Superior temporal gyrus (tissue), 1 donor: ENCODE results near the gene CDH13.

ENCODE experiments used
- DNase-seq: peaks from one replicate; pipeline ENCODE4 v3.0.0-alpha.2; 2016; ENCODE audit errors: extremely low spot score

The CDH13 gene

DNA sequence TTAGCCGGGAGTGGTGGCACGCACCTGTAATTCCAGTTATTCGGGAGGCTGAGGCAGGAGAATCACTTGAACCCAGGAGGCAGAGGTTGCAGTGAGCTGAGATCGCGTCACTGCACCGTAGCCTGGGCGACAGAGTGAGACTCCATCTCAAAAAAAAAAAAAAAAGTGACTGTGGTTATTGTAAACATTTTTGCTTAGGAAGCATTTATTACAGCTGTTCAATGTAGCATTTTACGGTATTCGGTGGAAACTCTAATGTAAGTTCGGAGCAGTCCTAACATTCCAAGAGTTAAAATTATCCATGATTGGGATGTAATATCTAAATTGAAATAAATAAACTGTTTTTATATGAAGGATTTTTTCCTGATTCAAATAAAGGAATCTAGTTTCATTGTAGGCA lies 926.2 kb downstream of the CDH13 start:
- no peak for DNase-seq

DNA sequence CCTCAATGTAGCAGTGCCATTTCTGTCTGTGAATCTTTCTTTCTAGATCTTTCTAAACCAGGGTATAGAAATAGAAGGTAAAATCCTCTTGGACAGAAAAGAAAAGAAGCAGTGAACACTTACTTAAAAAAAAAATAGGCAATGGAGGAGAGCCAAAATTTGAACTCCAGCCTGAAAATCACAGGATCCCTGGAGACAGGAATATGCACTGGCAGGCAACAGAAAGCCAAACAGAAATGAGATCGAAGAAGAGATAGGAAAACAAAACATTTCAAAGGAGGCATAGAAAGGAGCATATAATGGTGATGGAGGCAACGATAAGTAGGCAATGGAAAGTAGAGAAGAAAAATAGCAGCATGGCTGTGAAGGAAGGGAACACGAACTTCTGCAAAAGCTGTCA lies 927.3 kb downstream of the CDH13 start:
- DNase-seq = no peak

DNA sequence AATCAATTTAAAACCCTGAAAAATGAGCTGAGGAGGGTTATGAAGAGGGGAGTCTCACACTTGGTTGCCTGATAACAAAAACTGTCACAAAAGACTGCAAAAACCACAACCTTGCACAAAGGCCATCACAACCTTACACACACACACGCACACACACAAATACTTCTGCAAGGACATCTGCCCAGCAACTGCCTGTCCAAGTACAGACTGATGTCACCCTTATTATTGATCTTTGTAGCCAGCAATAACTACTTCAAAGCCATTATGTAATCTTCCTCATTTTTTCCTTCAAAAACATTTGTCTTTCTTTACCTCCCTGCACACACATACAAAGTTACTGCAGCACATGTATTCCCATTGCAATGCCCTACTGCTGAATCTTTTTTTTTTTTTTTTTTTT lies 927.8 kb downstream of the CDH13 start:
- no peak for DNase-seq

DNA sequence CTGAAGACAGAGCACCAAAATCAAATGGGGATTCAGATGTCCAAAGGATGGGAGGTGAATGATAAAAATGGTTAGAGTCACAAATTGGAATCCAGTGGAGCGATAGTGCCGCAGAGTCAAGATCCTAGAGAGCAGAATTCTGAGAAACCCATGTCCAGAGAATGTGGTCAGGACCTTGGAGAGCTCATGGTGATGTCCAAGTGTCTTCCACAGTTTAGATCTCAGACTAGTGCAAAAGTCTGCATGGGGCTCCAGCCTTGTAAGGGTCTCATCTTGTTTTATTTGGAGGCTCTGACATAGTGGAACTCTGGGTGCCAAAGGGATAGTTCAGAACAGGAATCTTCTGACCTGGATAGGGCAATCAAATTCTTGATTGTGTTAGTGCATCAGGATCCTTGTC lies 935.1 kb downstream of the CDH13 start:
- no peak for DNase-seq

DNA sequence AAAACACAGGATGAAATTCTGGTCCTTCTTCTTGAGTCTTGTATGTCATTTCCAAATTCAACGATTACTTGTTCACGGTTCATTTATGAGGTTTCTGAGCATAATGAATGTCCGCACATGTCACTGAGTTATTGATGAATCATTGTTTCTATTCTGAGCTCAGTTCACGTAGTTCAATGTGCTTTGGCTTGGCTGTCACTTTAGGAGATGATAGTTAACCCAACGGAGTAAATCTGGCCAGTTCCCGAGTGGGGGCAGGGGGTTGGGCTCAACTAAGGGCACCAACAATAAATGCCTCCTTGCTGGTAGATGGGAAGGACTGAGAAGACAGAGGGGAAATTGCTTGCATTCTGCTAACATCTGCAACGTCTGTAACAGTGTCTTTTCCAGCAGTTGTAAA lies 941.6 kb downstream of the CDH13 start:
- no peak for DNase-seq

DNA sequence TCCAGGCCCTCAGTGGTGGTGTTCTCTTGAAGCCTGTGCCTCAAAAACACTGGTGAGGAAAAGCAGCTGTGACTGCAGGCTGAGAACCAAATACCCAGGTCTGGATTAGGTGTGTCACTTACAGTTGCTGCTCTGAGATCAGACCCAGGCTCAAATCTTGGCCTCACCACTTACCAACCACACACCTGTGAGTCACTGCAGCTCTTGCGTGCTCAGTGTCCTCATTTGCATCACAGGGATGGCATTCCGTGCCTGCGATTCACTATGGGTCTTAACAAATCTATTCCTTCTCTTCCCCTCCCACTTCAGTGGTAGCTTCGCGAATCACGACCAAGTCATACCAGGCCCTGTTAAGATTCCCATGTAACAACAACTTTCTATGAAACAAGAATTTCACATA lies 947.6 kb downstream of the CDH13 start:
- DNase-seq = no peak

DNA sequence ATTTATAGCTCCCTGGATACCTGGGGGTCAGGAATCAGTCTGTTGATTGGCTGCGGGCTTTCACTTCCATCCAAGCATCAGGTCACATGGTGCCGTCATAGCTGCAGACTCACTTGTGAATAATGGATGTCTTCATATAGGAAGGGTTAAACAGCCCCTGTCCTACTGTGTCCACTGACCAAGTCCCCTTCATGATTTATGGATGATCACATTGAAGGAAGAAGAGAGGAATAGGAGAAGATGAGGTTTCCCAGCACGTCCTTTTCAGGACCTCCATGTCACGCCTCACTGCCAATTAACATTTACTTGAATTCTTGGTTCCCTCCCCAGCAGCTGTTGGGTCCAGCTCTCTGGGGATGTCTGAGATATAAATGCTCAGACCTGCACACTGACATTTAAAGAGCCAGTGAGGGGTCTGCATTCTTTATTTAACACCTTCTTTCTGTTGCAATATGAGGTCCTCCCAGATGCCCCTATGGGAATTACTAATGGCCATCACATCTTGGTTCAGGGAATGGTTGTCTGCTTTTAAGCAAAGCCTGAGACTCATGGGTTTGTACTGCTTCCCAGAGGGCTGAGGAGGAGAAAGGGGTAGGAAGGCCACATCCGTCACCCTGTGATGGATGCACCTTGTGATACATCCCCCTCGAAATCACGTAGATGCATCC lies 950.4 kb downstream of the CDH13 start:
- no peak for DNase-seq

DNA sequence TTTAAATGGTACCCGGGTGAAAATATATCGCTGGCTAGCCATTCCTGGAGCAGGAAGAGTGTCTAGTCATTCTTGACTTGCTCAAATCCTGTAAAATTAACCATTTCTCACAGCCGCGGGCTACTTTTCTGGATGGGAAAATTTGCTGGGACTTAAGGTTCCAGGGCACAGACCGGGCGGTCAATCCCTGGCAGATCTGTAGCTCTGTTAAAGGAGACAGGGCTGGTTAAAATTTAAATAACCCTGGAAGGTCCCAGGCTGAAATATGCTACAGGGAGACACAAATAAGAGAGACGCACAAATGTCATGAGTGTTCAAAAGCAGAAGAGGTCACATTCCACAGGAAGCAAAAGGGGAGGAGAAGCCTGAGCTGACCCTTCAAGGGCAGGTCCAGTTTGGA lies 951.4 kb downstream of the CDH13 start:
- DNase-seq = no peak

DNA sequence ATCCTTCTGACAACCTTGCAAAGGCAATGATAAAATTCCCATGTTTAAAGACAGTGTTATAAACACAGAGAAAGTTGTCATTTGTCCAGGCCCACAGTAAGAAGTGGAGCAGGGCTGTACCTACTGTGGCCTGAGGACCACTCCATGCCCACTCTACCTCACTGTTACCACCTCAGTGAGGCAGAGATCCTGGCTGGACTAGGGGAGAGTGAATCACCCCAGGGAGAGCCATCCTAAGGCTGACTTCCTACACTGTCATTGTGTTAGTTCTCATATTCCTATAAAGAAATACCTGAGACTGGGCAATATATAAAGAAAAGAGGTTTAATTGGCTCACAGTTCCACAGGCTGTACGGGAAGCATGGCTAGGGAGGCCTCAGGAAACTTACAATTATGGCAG lies 952.3 kb downstream of the CDH13 start:
- DNase-seq = no peak

DNA sequence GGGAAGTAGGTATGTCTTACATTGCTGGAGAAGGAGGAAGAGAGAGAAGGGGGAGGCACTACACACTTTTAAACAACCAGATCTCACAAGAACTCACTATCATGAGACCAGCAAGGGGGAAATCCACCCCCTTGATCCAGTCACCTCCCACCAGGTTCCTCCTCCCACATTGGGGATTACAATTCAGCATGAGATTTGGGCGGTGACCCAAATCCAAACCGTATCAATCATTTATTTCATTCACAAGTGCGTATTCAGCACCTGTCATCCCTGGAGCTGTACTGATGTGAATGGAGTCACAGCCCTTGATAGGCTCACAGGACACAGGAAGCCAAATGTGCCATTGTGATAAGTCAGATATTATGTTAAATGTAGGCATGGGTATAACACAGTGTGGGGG lies 952.7 kb downstream of the CDH13 start:
- no peak for DNase-seq

DNA sequence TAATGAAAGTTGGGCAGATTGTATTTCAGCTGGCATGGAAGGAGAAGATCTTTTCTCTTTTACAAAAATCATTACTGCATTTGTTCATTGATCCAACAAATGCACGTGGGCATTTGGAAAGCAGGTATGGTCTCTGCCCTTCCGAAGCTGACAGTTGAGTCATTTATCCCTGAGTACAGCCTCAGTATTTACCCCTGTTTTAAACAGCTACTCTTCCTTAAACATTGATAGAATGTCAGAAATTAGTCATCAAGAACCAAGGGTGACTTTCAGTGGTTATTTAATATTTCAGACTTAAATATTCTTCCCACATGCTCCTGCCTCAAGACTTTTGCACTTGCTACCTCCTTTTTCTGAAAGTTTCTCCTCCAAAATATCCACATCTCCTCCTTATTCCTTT lies 954.3 kb downstream of the CDH13 start:
- DNase-seq = no peak

DNA sequence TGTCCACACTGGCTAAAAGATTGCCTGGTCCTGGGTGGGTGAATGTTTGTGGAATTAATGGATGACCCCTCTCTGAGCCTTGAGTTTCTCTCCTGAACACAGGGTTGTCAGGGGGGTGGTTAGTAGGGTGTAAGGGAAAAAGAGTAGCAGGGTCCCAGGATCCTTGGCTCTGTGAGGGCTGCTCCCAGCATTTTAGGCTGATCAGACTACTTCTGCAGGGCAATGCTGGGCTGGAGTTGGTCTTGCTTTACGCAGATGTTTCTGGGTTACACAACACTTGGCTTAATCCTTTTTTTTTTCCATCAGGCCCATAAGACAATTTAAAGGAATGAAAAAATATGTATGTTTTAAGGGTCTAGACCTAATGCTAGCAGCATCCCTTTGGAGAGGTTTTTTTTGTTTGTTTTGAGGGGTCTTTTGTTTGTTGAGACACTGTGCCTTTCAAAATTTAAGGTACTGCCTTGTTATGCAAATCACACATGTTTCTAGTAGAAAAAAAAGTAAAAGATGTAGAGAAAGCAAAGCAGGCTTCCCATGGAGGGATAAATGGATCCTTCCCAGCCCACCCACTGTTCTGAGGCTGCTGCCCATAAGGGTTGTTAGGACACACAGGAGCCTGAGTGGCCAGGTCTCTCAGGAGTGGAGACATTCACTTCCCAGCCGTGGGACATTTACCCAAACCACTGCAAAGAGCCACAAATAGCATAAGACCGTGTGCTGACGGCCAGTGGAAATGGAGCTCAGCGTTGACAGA lies 955.4 kb downstream of the CDH13 start:
- DNase-seq = no peak

DNA sequence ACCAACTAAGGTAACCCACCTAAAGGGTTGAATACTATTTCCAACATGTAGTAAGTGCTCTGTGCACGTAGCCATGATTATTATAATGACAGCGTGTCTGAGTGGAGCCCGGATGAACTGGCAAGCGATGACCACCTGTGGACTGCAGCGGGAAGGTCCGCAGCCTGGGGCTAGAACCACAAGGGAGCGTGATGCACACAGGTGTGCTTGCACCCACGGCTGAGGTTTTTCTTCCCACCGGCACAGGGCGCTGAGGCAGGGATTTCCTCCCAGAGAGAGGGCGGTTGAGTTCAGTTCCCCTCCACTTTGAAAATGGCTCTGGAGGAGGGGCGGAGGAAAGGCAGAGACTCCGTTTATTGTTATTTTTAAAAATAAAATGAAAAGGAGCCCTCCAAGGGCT lies 959.3 kb downstream of the CDH13 start:
- DNase-seq = no peak

DNA sequence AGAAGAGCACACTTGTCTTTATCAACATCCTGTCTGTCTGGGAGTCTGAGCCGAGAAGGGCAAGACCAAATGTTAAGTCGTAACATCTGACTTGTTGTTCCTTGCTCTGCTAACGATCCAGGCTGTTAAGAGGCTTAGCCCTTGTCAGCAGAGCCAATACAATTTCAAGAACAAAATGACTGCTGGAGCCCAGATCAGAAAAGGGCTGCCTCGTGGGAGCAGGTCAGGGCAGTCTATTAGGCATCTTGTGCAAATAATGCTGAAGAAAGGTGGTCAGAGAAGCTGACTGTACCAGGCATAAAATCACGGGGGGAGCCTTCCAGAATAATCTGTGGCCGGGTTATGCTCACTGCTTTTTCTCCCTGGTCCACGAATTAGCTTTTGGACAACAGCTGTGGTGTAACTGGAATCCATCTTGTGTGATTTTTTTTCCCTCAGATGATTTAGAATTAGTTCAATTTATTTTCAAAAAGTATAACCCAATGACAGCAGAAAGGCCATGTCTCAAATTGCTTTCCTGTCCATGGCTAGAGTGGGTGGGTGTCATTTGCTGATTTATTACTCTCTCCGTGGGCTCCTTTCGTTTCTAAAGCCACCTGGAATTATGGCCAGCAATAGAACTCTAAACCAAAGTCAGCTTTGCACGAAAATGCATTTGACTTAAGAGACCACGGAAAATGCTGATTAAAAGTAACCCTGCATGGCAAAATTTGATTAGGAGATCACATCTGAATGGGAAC lies 959.9 kb downstream of the CDH13 start:
- DNase-seq = no peak

DNA sequence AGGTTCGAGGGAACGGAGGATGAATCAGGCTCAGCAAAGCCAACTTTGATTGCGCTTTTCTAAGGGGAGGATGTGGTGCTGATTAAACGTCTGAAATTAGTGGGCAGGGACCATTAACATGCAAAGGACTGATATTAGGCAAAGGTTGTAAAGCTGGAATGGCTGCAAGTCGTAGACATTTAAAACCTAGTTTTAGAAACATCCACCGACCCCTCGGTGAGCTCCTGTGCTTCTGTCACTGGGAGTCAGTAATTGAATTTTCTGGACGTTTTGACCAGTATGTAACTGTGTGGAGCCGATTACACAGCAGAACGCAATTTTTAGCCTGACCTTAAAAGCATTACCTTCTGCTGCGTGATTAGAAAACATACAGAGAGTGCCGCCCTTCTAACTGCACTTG lies 960.4 kb downstream of the CDH13 start:
- no peak for DNase-seq

DNA sequence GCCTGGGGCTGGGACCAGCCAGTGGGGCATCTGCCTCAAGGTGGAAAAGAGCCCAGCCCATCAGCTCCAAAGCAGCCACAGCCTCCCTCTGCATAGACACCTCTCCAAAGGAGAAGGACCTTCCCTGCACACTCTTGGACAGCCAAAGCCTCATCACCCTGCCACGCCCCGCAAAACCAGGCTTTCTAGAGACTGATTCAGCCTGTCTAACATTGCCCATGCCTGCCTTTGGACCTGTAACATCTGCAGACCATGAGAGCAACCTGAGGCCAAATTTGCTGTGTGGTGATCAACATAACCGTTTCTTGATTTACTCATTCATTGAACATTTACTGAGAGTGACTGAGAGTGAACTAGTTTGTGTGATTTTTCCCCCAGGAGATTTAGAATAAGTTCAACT lies 961.3 kb downstream of the CDH13 start:
- DNase-seq = no peak

DNA sequence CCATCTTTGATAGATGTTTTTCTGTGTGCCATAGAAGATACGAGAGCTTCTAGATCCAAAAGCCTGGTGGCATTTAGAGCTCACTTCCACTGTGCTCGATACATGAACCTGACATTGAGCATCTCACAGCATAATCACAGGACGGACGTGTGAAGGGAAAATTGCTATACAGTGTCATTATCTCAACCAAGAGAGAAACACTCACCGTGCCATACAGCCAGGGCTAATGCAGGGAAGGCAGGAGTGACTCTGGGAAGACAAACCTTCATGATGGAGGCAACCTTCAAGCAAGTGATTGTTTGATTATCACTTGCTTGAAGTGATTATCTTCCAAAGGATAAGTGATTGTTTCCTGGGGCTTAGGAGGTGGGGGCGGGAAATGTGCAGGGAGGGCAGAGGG lies 962.8 kb downstream of the CDH13 start:
- no peak for DNase-seq

DNA sequence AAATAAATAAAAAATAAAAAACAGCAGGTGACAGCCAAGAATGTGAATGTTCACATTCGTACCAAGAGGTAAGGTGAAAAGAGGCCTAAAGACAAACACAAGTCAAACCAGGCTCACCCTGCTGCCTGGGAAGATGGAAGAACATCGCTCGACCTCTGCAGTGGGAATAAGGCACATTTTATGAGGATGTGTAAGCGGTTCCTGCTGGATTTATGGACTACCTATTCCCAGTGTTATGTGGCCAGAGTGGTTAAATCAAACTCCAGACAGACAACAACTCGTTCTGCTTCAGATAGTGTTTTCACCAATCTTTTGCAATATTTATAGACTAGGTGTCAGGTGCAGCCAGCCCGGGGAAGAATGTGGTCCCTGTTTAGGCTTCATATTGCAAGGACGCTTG lies 966.0 kb downstream of the CDH13 start:
- DNase-seq = no peak

DNA sequence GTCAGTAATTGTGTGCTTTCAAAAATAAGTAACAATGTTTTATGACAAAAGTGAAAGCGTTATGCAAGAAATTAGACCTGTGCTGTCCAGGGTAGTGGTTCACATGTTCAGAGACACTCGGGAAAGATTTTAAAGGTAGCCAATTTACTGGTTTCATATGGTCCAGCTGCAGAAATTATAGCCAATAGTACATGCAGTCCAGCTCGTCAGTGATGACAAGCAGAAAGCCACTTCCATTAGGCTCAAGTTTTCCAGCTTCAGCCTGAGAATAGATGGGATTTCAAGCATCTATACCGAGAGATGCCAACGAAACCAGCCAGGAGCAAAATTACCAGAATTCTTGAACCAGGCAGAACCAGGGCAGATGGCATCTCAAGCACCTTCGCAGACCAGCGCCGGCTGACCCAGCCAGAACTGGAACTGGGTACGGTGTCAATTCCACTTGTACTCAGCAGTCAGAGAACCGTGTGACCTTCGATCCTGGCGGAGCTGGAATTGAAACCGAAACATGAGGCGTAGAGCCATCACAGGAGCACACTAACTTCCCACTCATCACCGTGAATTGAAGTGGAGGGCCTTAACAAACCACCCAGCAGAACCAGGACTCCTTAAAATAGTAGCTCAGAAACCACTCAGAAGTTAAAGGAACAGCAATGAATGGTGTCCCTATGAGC lies 973.2 kb downstream of the CDH13 start:
- DNase-seq = no peak

DNA sequence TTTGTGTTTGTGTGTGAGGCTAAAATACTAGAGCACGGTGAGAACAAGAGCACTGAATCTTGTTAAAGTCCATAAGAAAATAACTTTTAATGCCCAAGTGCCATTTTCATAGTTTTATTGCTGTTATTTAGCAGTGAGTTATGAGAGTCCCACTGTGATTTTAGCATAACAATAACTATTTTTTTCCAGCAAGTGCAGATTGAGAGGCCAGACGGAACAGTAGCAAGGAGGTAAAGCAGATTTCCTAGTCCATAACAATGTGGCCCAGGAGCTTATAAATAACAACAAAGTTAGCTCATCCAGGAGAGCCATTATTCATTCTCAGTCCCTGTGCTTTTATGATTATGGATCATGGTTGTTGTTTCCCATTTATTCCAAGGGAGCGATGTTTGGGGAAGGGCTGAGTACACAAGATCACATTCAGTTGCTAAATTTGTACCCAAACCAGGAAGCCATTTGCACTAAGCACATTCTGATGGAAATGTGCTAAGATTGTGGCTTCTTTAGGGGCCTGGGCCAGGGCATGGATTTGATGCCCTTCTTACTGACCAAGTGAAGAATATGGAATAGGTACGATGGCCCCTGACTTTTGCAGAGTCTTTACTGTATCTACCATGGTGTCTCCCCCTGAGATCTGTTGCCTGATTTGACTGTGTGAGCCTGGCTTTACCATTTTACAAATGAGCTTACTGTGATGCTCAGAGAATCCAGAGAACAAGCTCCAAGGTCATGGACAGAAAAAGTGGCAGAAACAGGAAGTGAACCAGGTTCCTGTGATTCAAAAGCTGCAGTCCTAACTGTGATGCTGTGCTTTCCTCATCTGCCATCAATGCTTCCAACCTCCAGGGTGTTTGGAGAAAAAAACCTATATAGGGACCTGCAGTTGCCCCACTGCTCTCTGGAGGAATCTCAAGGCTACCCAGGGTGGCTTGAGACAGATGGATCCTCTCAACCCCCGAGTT lies 976.3 kb downstream of the CDH13 start:
- DNase-seq = no peak
